Neural cell (in vitro differentiated cells): ENCODE measurements around the gene GABRB1. TPM values are rescaled to one million over a fixed set of nuclear protein-coding genes. Genes with fewer than 3 reads are reported as not detected.

Source experiments
- H2AFZ ChIP-seq: fragments of 200-600, 300-800 bp; sonication (generic), shearing (Covaris generic); 2 replicates; pipeline ENCODE4 v1.6.0; 2014; ENCODE audit warnings: low read depth, mild to moderate bottlenecking, antibody characterized with exemption, low read length, moderate library complexity
- H3F3A ChIP-seq: fragments of 200-600 bp; shearing (Covaris generic); 2 replicates; pipeline ENCODE4 v1.6.1; 2016; ENCODE audit warnings: mild to moderate bottlenecking, moderate library complexity, mixed read lengths, antibody characterized with exemption, low read length; ENCODE audit not compliant: insufficient read depth, poor library complexity, severe bottlenecking
- H3K27ac ChIP-seq: fragments of 200-600, 300-800 bp; sonication (generic), shearing (Covaris generic); 2 replicates; pipeline ENCODE4 v1.5.1; 2014; ENCODE audit warnings: mild to moderate bottlenecking, low read length, moderate library complexity
- H3K27me3 ChIP-seq: fragments of 300-800, 200-600 bp; sonication (generic), shearing (Covaris generic); 2 replicates; pipeline ENCODE4 v1.6.0; 2014; ENCODE audit warnings: mild to moderate bottlenecking, low read depth, low read length, moderate library complexity; ENCODE audit not compliant: insufficient read depth
- H3K36me3 ChIP-seq: fragments of 300-800, 200-600 bp; sonication (generic), shearing (Covaris generic); 2 replicates; pipeline ENCODE4 v1.5.1; 2014; ENCODE audit warnings: mild to moderate bottlenecking, antibody characterized with exemption, low read length, moderate library complexity; ENCODE audit not compliant: insufficient read depth
- H3K4me2 ChIP-seq: fragments of 300-800, 200-600 bp; sonication (generic), shearing (Covaris generic); 2 replicates; pipeline ENCODE4 v1.6.0; 2014; ENCODE audit warnings: mild to moderate bottlenecking, low read length
- H3K4me3 ChIP-seq: fragments of 300-800, 200-600 bp; sonication (generic), shearing (Covaris generic); 2 replicates; pipeline ENCODE4 v1.5.1; 2014; ENCODE audit warnings: mild to moderate bottlenecking, low read length, moderate library complexity
- H3K79me2 ChIP-seq: fragments of 200-600 bp; shearing (Covaris generic); replicated peaks from 2 replicates; pipeline ENCODE4 v1.6.0; 2014; ENCODE audit warnings: mild to moderate bottlenecking, low read length, moderate library complexity; ENCODE audit not compliant: insufficient read depth
- H3K9ac ChIP-seq: fragments of 300-800, 200-600 bp; sonication (generic), shearing (Covaris generic); 2 replicates; pipeline ENCODE4 v1.6.1; 2016; ENCODE audit warnings: mild to moderate bottlenecking, low read length, mixed read lengths
- H3K9me2 ChIP-seq: fragments of 200-600 bp; shearing (Covaris generic); 2 replicates; pipeline ENCODE4 v1.6.1; 2016; ENCODE audit warnings: mild to moderate bottlenecking, low read length, mixed read lengths; ENCODE audit not compliant: insufficient read depth
- H3K9me3 ChIP-seq: fragments of 200-600, 300-800 bp; sonication (generic), shearing (Covaris generic); 2 replicates; pipeline ENCODE4 v1.6.1; 2016; ENCODE audit warnings: mild to moderate bottlenecking, mixed run types, low read length, moderate library complexity, mixed read lengths
- H4K20me1 ChIP-seq: fragments of 200-600 bp; shearing (Covaris generic); 2 replicates; pipeline ENCODE4 v1.6.1; 2016; ENCODE audit warnings: mild to moderate bottlenecking, mixed run types; ENCODE audit not compliant: insufficient read depth
- CTCF ChIP-seq: fragments of 450-650 bp; IDR thresholded peaks from 2 replicates; pipeline ENCODE4 v1.5.1; 2014; ENCODE audit warnings: antibody characterized with exemption, mild to moderate bottlenecking, moderate library complexity; ENCODE audit not compliant: poor library complexity, severe bottlenecking
- EP300 ChIP-seq: fragments of 450-650 bp; conservative IDR thresholded peaks from 2 replicates; pipeline ENCODE4 v1.6.1; 2014; ENCODE audit warnings: antibody characterized with exemption, mild to moderate bottlenecking, moderate library complexity; ENCODE audit not compliant: poor library complexity, severe bottlenecking
- EZH2 ChIP-seq: fragments of 200-600, 300-800 bp; shearing (Covaris generic), sonication (generic); IDR thresholded peaks from 2 replicates; pipeline ENCODE4 v1.6.1; 2014; ENCODE audit warnings: antibody characterized with exemption, low read length, borderline replicate concordance, mild to moderate bottlenecking; ENCODE audit not compliant: insufficient read depth, poor library complexity, severe bottlenecking
- MXI1 ChIP-seq: fragments of 450-650 bp; conservative IDR thresholded peaks from 2 replicates; pipeline ENCODE4 v1.6.1; 2014; ENCODE audit warnings: antibody characterized with exemption, mild to moderate bottlenecking; ENCODE audit not compliant: poor library complexity, severe bottlenecking
- POLR2AphosphoS5 ChIP-seq: IDR thresholded peaks from 2 replicates; pipeline ENCODE4 v1.6.1; 2012
- RAD21 ChIP-seq: fragments of 450-650 bp; conservative IDR thresholded peaks from 2 replicates; pipeline ENCODE4 v1.6.1; 2014; ENCODE audit warnings: antibody characterized with exemption, mild to moderate bottlenecking, moderate library complexity
- SMC3 ChIP-seq: fragments of 450-650 bp; conservative IDR thresholded peaks from 2 replicates; pipeline ENCODE4 v1.6.1; 2014; ENCODE audit warnings: antibody characterized with exemption, mild to moderate bottlenecking, moderate library complexity; ENCODE audit not compliant: poor library complexity
- TAF1 ChIP-seq: IDR thresholded peaks from 2 replicates; pipeline ENCODE4 v1.6.1; 2012; ENCODE audit warnings: low read depth
- polyA plus RNA-seq: library from polyadenylated mRNA; depleted of rRNA; stranded (reverse); fragments of >200 nt; gene quantifications from 2 replicates; pipeline ENCODE4 v1.2.3, GENCODE V29; 2014
- TF ChIP-seq, protein P1 (sequence below): IDR thresholded peaks from 2 replicates; pipeline ENCODE4 v1.6.1; 2012; ENCODE audit warnings: borderline replicate concordance

Gene GABRB1
- polyA plus RNA-seq, 1 donor from 2014 or later, result 1.0 TPM

GRCh38 chr4:47263721-47264120 lies 232.4 kb downstream of the GABRB1 start:
- no peak for TF ChIP-seq CTCF
- TF ChIP-seq EZH2, result no peak
- TF ChIP-seq SMC3, result no peak
- TF ChIP-seq MXI1, result no peak
- no peak for TF ChIP-seq POLR2AphosphoS5
- TF ChIP-seq TAF1, result no peak
- TF ChIP-seq EP300, result no peak
- no peak for TF ChIP-seq RAD21
- TF ChIP-seq, protein P1, sequence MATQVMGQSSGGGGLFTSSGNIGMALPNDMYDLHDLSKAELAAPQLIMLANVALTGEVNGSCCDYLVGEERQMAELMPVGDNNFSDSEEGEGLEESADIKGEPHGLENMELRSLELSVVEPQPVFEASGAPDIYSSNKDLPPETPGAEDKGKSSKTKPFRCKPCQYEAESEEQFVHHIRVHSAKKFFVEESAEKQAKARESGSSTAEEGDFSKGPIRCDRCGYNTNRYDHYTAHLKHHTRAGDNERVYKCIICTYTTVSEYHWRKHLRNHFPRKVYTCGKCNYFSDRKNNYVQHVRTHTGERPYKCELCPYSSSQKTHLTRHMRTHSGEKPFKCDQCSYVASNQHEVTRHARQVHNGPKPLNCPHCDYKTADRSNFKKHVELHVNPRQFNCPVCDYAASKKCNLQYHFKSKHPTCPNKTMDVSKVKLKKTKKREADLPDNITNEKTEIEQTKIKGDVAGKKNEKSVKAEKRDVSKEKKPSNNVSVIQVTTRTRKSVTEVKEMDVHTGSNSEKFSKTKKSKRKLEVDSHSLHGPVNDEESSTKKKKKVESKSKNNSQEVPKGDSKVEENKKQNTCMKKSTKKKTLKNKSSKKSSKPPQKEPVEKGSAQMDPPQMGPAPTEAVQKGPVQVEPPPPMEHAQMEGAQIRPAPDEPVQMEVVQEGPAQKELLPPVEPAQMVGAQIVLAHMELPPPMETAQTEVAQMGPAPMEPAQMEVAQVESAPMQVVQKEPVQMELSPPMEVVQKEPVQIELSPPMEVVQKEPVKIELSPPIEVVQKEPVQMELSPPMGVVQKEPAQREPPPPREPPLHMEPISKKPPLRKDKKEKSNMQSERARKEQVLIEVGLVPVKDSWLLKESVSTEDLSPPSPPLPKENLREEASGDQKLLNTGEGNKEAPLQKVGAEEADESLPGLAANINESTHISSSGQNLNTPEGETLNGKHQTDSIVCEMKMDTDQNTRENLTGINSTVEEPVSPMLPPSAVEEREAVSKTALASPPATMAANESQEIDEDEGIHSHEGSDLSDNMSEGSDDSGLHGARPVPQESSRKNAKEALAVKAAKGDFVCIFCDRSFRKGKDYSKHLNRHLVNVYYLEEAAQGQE, result no peak
- Histone ChIP-seq H3K9me2 (no peaks in the 10 kb centered on the region), H3K27me3 (no peaks in the 10 kb centered on the region)

DNA sequence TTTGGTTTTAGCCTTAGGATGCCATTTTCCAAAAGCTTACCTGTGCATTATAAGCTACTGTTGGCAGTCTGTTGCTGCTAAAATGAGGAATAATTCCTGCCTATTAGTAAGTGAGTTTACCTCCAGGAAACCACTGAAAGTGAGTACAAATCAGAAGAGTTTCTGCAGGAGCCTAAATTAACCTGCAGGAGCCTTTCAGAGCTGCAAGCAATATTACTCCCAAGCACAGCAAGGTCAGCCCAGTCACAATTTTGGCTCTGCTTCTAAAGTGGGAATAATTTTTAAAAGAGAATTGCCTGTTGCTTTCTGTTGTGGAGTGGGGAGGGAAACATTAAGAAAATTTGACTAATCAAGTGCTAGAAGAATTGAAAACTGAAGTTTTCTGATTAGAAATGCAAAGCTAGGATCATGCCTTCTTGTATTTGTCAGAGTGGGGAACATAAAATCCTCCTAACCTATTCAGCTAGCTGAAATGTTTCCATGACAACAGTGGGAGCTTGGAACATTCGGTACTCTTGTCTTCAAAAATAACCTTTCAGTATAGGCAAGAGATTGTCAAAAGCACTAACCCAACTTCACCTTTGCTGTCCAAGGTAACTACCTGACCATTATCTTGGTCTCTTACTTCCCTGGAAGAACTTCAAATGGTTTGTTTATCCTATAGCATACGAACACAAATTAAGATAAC lies 239.0 kb downstream of the GABRB1 start:
- no peaks in the 10 kb centered on the region for H3K9me3 ChIP-seq
- no peaks in the 10 kb centered on the region for H3K9me2 ChIP-seq
- no peak overlapping the region for H3K9ac ChIP-seq
- H3K27me3 ChIP-seq, result no peaks in the 10 kb centered on the region
- TF ChIP-seq TAF1 (no peak), MXI1 (no peak), CTCF (no peak), SMC3 (no peak), EZH2 (no peak), RAD21 (no peak), POLR2AphosphoS5 (no peak), EP300 (no peak)
- TF ChIP-seq, protein P1, result no peak
- no peak overlapping the region for H2AFZ ChIP-seq
- peak overlapping the region; percentile 23 for H3K4me2 ChIP-seq
- no peak overlapping the region for H3K27ac ChIP-seq
- H3K36me3 ChIP-seq, result no peaks in the 10 kb centered on the region
- H3K79me2 ChIP-seq, result no peaks in the 10 kb centered on the region
- no peaks in the 10 kb centered on the region for H3F3A ChIP-seq
- H3K4me3 ChIP-seq, result peak overlapping the region; percentile 28
- no peaks in the 10 kb centered on the region for H4K20me1 ChIP-seq

More at GRCh38 chr4:47263721-47264120, 232.4 kb downstream of the GABRB1 start:
- Histone ChIP-seq H3K79me2 (no peaks in the 10 kb centered on the region), H3K9ac (no peak overlapping the region), H3F3A (no peaks in the 10 kb centered on the region), H3K36me3 (no peaks in the 10 kb centered on the region), H3K4me3 (no peak overlapping the region), H4K20me1 (no peaks in the 10 kb centered on the region), H3K27ac (no peak overlapping the region), H3K9me3 (no peaks in the 10 kb centered on the region), H2AFZ (no peak overlapping the region), H3K4me2 (no peak overlapping the region)
